Astrocyte (in vitro differentiated cells and primary cell): Measurements from ENCODE around the gene CAMK2N1.

Experiments used
- EZH2 ChIP-seq: IDR thresholded peaks from 2 replicates; pipeline ENCODE4 v1.6.1; 2012; ENCODE audit warnings: mild to moderate bottlenecking, low read length, inconsistent platforms; ENCODE audit not compliant: insufficient read depth
- TF ChIP-seq, protein P1 (sequence below): IDR thresholded peaks from 2 replicates; pipeline ENCODE4 v1.5.1; 2011; ENCODE audit warnings: low read depth, mild to moderate bottlenecking, inconsistent platforms, low read length, moderate library complexity; ENCODE audit not compliant: insufficient read depth

DNA sequence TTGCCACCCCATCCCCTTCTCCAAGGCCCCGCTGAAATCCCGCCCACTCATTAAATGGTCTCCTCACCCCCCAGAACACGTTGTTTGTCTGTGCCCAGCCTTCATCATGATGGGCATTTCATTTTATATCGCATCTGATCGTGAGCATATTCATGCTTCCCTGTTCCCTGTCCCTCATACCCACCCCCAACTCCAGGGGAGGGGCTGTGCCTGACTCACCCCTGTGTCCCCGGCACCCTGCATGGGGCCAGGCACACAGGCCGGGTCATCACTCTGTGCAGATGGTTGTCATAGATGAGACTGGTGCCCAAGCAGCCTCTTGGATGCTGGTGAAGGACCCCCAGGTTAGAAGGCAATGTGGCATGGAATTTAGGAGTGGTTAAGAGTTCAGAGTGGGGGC is 11.0 kb downstream of the CAMK2N1 start:
- no peak for TF ChIP-seq EZH2
- TF ChIP-seq, protein P1, sequence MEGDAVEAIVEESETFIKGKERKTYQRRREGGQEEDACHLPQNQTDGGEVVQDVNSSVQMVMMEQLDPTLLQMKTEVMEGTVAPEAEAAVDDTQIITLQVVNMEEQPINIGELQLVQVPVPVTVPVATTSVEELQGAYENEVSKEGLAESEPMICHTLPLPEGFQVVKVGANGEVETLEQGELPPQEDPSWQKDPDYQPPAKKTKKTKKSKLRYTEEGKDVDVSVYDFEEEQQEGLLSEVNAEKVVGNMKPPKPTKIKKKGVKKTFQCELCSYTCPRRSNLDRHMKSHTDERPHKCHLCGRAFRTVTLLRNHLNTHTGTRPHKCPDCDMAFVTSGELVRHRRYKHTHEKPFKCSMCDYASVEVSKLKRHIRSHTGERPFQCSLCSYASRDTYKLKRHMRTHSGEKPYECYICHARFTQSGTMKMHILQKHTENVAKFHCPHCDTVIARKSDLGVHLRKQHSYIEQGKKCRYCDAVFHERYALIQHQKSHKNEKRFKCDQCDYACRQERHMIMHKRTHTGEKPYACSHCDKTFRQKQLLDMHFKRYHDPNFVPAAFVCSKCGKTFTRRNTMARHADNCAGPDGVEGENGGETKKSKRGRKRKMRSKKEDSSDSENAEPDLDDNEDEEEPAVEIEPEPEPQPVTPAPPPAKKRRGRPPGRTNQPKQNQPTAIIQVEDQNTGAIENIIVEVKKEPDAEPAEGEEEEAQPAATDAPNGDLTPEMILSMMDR, result no peak
